HG03378 (cell line): ENCODE results near the gene OGA.

Source experiments
- ATAC-seq: cut with Tn5 transposase; IDR thresholded peaks from one replicate; pipeline ENCODE4 v1.9.1; 2021; ENCODE audit warnings: mild to moderate bottlenecking, moderate library complexity; ENCODE audit not compliant: unreplicated experiment

Gene OGA

GRCh38 chr10:101776161-101776817, 42.0 kb downstream of the OGA start:
- no peak for ATAC-seq

GRCh38 chr10:101775273-101776160, 42.7 kb downstream of the OGA start, which contains the start of gene FGF8:
FGF8 (minus strand) TSS chr10:101776114; CDS start chr10:101775900, 214 bp downstream.
- no peak for ATAC-seq

- no peak for ATAC-seq
These were observed 43.5 kb downstream of the OGA start for GRCh38 chr10:101774589-101775272.

GRCh38 chr10:101773923-101774588, 44.2 kb downstream of the OGA start:
- ATAC-seq: no peak

GRCh38 chr10:101772895-101773761, 45.1 kb downstream of the OGA start:
- ATAC-seq: no peak

GRCh38 chr10:101772017-101772894, 46.0 kb downstream of the OGA start:
- no peak for ATAC-seq

GRCh38 chr10:101771380-101771779, 46.9 kb downstream of the OGA start:
- no peak for ATAC-seq

- ATAC-seq: no peak
These were observed 47.7 kb downstream of the OGA start for GRCh38 chr10:101770331-101771215.

- ATAC-seq: no peak
These were observed 48.6 kb downstream of the OGA start for GRCh38 chr10:101769541-101770180.

- ATAC-seq: no peak
These were observed 49.5 kb downstream of the OGA start for GRCh38 chr10:101768791-101769170.

GRCh38 chr10:101767966-101768790, 50.1 kb downstream of the OGA start:
- no peak for ATAC-seq

GRCh38 chr10:101767600-101767945, 50.7 kb downstream of the OGA start:
- no peak for ATAC-seq

GRCh38 chr10:101766753-101767599, 51.3 kb downstream of the OGA start:
- ATAC-seq: no peak

- ATAC-seq: no peak
These were observed 51.9 kb downstream of the OGA start for GRCh38 chr10:101766306-101766705.

GRCh38 chr10:101763141-101763846, 55.0 kb downstream of the OGA start:
- no peak for ATAC-seq
